H1 (cell line): Measurements from ENCODE around the gene BBS9. TPM values are rescaled to one million over a fixed set of nuclear protein-coding genes. Genes with fewer than 3 reads are reported as not detected.

ENCODE experiments used
- CTCF ChIA-PET: fragments of 300-600 bp; sonication (Branson Sonifier 250); formaldehyde crosslinking; loops from one replicate; lab custom pipeline; 2021; ENCODE audit not compliant: partially characterized antibody; lab: Charles Lee
- POLR2A ChIA-PET: fragments of 300-600 bp; sonication (Branson Sonifier 250); formaldehyde crosslinking; loops from one replicate; lab custom pipeline; 2021; ENCODE audit warnings: inconsistent platforms; ENCODE audit not compliant: partially characterized antibody; lab: Charles Lee
- DNase-seq, 2 experiments: peaks; one replicate each; pipeline versions ENCODE4 v3.0.0 to v3.0.0-alpha.2; 2010 to 2022; ENCODE audit warnings: low spot score in 2 of 2, low read depth in 1 of 2, mixed read lengths in 1 of 2
- FAIRE-seq: peaks from 2 replicates; lab custom pipeline; 2011; peaks lifted over from hg19 to GRCh38; lab: Jason Lieb, UNC
- H2AFZ ChIP-seq: 2 replicates; pipeline ENCODE4 v1.8.1; 2012; ENCODE audit warnings: low read length, inconsistent platforms
- H2AK5ac ChIP-seq: 2 replicates; pipeline ENCODE4 v1.6.1; 2013; ENCODE audit warnings: low read depth, low read length
- H2BK120ac ChIP-seq: replicated peaks from 2 replicates; pipeline ENCODE3; 2013; ENCODE audit warnings: low read depth, low read length, inconsistent platforms
- H2BK12ac ChIP-seq: 2 replicates; pipeline ENCODE4 v1.6.1; 2013; ENCODE audit warnings: low read depth, low read length
- H2BK15ac ChIP-seq: 2 replicates; pipeline ENCODE4 v1.6.1; 2013; ENCODE audit warnings: low read length
- H2BK20ac ChIP-seq: 2 replicates; pipeline ENCODE4 v1.6.1; 2013; ENCODE audit warnings: low read length
- H2BK5ac ChIP-seq: 2 replicates; pipeline ENCODE4 v1.6.1; 2013; ENCODE audit warnings: low read depth, low read length
- H3K14ac ChIP-seq: 2 replicates; pipeline ENCODE4 v1.6.1; 2013; ENCODE audit warnings: inconsistent platforms; ENCODE audit not compliant: insufficient read length
- H3K18ac ChIP-seq: 2 replicates; pipeline ENCODE4 v1.6.1; 2013; ENCODE audit warnings: low read length; ENCODE audit errors: extremely low read depth
- H3K23ac ChIP-seq: 2 replicates; pipeline ENCODE4 v1.6.1; 2013; ENCODE audit warnings: inconsistent platforms; ENCODE audit not compliant: insufficient read length
- H3K23me2 ChIP-seq: 2 replicates; pipeline ENCODE4 v1.6.1; 2013; ENCODE audit warnings: low read depth, low read length
- H3K27ac ChIP-seq: 2 replicates; pipeline ENCODE4 v1.6.1; 2011; ENCODE audit warnings: low read depth, low read length, inconsistent platforms
- H3K27me3 ChIP-seq, 4 experiments: replicated peaks in 1 of 4; 1 replicate in 1 of 4; 2 replicates in 3 of 4; pipeline versions ENCODE4 v1.6.1 to v1.8.1; 2011 to 2013; ENCODE audit warnings: low read length in 3 of 4, mild to moderate bottlenecking in 3 of 4, inconsistent platforms in 2 of 4, mixed read lengths in 2 of 4, moderate library complexity in 1 of 4; ENCODE audit not compliant: control insufficient read depth in 3 of 4, insufficient read depth in 3 of 4; ENCODE audit errors: extremely low read depth in 1 of 4
- H3K36me3 ChIP-seq, 4 experiments: 2 replicates each; pipeline versions ENCODE4 v1.6.1 to v1.8.1; 2011 to 2013; ENCODE audit warnings: mild to moderate bottlenecking in 4 of 4, low read length in 3 of 4, moderate library complexity in 2 of 4, control low read depth in 1 of 4, inconsistent platforms in 1 of 4; ENCODE audit not compliant: insufficient read depth in 4 of 4, control insufficient read depth in 2 of 4
- H3K4ac ChIP-seq: replicated peaks from 2 replicates; pipeline ENCODE3; 2013; ENCODE audit warnings: low read length, low read depth, mixed read lengths, inconsistent platforms; ENCODE audit not compliant: insufficient read length
- H3K4me1 ChIP-seq, 4 experiments: replicated peaks in 1 of 4; 1 replicate in 1 of 4; 2 replicates in 3 of 4; pipeline versions ENCODE4 v1.6.1 to v1.8.1; 2011 to 2013; ENCODE audit warnings: low read length in 3 of 4, inconsistent platforms in 2 of 4, mixed read lengths in 1 of 4; ENCODE audit not compliant: insufficient read depth in 4 of 4, control insufficient read depth in 3 of 4
- H3K4me2 ChIP-seq, 2 experiments: 2 replicates each; pipeline versions ENCODE4 v1.6.1 to v1.8.1; 2011 to 2013; ENCODE audit warnings: low read depth in 2 of 2, low read length in 2 of 2, control low read depth in 1 of 2, inconsistent platforms in 1 of 2, mild to moderate bottlenecking in 1 of 2; ENCODE audit not compliant: insufficient read depth in 1 of 2
- H3K4me3 ChIP-seq, 4 experiments: fragments of 200-600, 300-600 bp in 1 of 4; sonication (generic), shearing (Covaris generic), sonication (Bioruptor Twin) in 1 of 4; 2 replicates each; pipeline versions ENCODE4 v1.5.1 to v1.8.1; 2011 to 2016; ENCODE audit warnings: low read length in 4 of 4, low read depth in 3 of 4, control low read depth in 2 of 4, inconsistent platforms in 2 of 4, mild to moderate bottlenecking in 2 of 4, mixed read lengths in 1 of 4, moderate library complexity in 1 of 4; ENCODE audit not compliant: insufficient read depth in 2 of 4; ENCODE audit errors: extremely low read depth in 1 of 4
- H3K56ac ChIP-seq: replicated peaks from 2 replicates; pipeline ENCODE3; 2013; ENCODE audit warnings: low read depth, mild to moderate bottlenecking, mixed read lengths, low read length, inconsistent platforms; ENCODE audit not compliant: insufficient read length
- H3K79me1 ChIP-seq: 2 replicates; pipeline ENCODE4 v1.6.1; 2013; ENCODE audit warnings: low read depth, low read length, control low read depth
- H3K79me2 ChIP-seq, 2 experiments: 2 replicates each; pipeline versions ENCODE4 v1.6.1 to v1.8.1; 2012 to 2013; ENCODE audit warnings: low read length in 2 of 2, mild to moderate bottlenecking in 2 of 2, inconsistent platforms in 1 of 2; ENCODE audit not compliant: insufficient read depth in 2 of 2, control insufficient read depth in 1 of 2
- H3K9ac ChIP-seq, 4 experiments: replicated peaks in 1 of 4; 1 replicate in 1 of 4; 2 replicates in 3 of 4; pipeline versions ENCODE4 v1.6.1 to v1.8.1; 2011 to 2013; ENCODE audit warnings: low read depth in 3 of 4, low read length in 3 of 4, control low read depth in 2 of 4, mild to moderate bottlenecking in 2 of 4, moderate library complexity in 2 of 4, inconsistent platforms in 1 of 4; ENCODE audit errors: extremely low read depth in 1 of 4
- H3K9me3 ChIP-seq, 2 experiments: 2 replicates each; pipeline versions ENCODE4 v1.6.1 to v1.8.1; 2012 to 2013; ENCODE audit warnings: mild to moderate bottlenecking in 2 of 2, moderate library complexity in 2 of 2, control low read depth in 1 of 2, inconsistent platforms in 1 of 2, low read depth in 1 of 2, low read length in 1 of 2, mixed read lengths in 1 of 2; ENCODE audit not compliant: insufficient read depth in 2 of 2
- H4K20me1 ChIP-seq, 2 experiments: replicated peaks in 1 of 2; 2 replicates each; pipeline versions ENCODE3 to v1.8.1; 2011 to 2013; ENCODE audit warnings: inconsistent platforms in 2 of 2, low read length in 2 of 2, mild to moderate bottlenecking in 1 of 2; ENCODE audit not compliant: insufficient read depth in 2 of 2, control insufficient read depth in 1 of 2
- H4K5ac ChIP-seq: 2 replicates; pipeline ENCODE4 v1.6.1; 2013; ENCODE audit warnings: low read length, low read depth, mixed read lengths, inconsistent platforms; ENCODE audit not compliant: insufficient read length
- H4K8ac ChIP-seq: 2 replicates; pipeline ENCODE4 v1.8.0; 2013; ENCODE audit warnings: mild to moderate bottlenecking, moderate library complexity, low read length, inconsistent platforms; ENCODE audit not compliant: insufficient read depth; ENCODE audit errors: extremely low read depth
- H4K91ac ChIP-seq: replicated peaks from 2 replicates; pipeline ENCODE3; 2013; ENCODE audit warnings: low read length, mixed read lengths, inconsistent platforms; ENCODE audit not compliant: insufficient read length
- ATF3 ChIP-seq: IDR thresholded peaks from 2 replicates; pipeline ENCODE4 v1.6.1; 2011; ENCODE audit warnings: low read depth, mild to moderate bottlenecking, low read length; ENCODE audit not compliant: insufficient read depth
- KDM5A ChIP-seq: fragments of 200-600 bp; IDR thresholded peaks from 2 replicates; pipeline ENCODE4 v1.7.1; 2012; ENCODE audit warnings: mild to moderate bottlenecking, low read length, inconsistent platforms, mixed read lengths
- WGBS, 2 experiments: shearing (Covaris generic) in 1 of 2; methylation state at CpG; one replicate each; pipeline versions ENCODE4 v1.1.6 to v1.1.7; 2013 to 2015; ENCODE audit warnings: low lambda C conversion rate in 2 of 2, mixed read lengths in 2 of 2, inconsistent platforms in 1 of 2, low coverage in 1 of 2, missing lambda C conversion rate in 1 of 2; ENCODE audit not compliant: insufficient replicate concordance in 2 of 2, insufficient coverage in 1 of 2, insufficient read length in 1 of 2; ENCODE audit errors: extremely low coverage in 1 of 2, missing lambda C conversion rate in 1 of 2; 5-methylcytosine and 5-hydroxymethylcytosine counted together
- polyA plus RNA-seq, 7 experiments: library from polyadenylated mRNA; depleted of rRNA in 3 of 7; stranded (reverse) in 5 of 7; unstranded in 2 of 7; fragments of >200 nt in 5 of 7; fragments of 200-250 nt in 2 of 7; gene quantifications; 1 replicate in 5 of 7; 2 replicates in 1 of 7; 4 replicates in 1 of 7; pipeline versions ENCODE4 v1.2.1 to v1.2.3, GENCODE V29; 2011 to 2013; ENCODE audit warnings: missing spikeins in 2 of 7, mixed read lengths in 2 of 7
- total RNA-seq: library from RNA; stranded (reverse); fragmentation: NEBNext Ultra II Directional; extraction: Animal tissue kit (Norgen Biotek cat#: 25700); gene quantifications from 2 replicates; pipeline ENCODE4 v1.2.1, GENCODE V29; 2021

The BBS9 gene
- total and polyA plus RNA-seq, 2 of the 8 experiments (the other 6 are each of a cell fraction or from before 2014, with no cell fraction given) = 22.3 to 37.0 TPM

DNA sequence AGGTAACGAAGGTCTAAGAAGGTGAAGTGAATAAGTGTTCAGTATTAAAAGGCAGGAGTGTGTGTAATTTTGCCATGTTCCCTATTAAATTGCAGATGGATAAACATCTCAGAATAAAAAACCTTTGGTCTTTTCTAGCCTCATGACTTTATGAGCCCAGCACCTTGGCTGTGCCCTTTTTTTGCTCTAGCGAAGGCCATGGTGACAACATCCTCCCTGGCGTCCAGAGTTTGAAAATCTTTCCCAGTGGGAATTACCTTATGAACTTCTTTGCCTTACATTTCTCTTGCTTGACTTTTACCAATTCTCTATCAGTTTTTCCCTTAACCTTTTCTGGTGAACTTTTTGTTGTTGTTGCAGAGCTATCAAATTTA lies 407.7 kb downstream of the BBS9 start:
- FAIRE-seq = no peak
- Histone ChIP-seq H3K4me3 (no peak overlapping the region), H3K79me1 (no peaks in the 10 kb centered on the region), H3K18ac (no peak overlapping the region), H3K4ac (no peak overlapping the region), H3K79me2 (no peaks in the 10 kb centered on the region), H4K91ac (no peak overlapping the region), H2BK120ac (no peak overlapping the region), H4K5ac (no peak overlapping the region), H3K4me2 (no peak overlapping the region), H3K23ac (no peak overlapping the region), H4K8ac (no peak overlapping the region), H3K56ac (no peak overlapping the region), H2AK5ac (no peak overlapping the region), H3K4me1 (peaks cover 0 to 8% (median 2%) of the 10 kb centered on the region in 4 experiments; a peak in 2 of 7 replicates), H3K27me3 (no peaks in the 10 kb centered on the region), H4K20me1 (no peaks in the 10 kb centered on the region), H2BK5ac (no peak overlapping the region), H3K27ac (no peak overlapping the region), H3K9ac (no peak overlapping the region), H2BK15ac (no peak overlapping the region), H3K23me2 (no peaks in the 10 kb centered on the region), H2BK20ac (no peak overlapping the region), H2BK12ac (no peak overlapping the region), H3K36me3 (peaks cover 0 to 14% (median 6%) of the 10 kb centered on the region in 4 experiments; a peak in 3 of 8 replicates), H2AFZ (no peak overlapping the region), H3K9me3 (peaks cover 8 to 9% of the 10 kb centered on the region in 2 experiments), H3K14ac (no peak overlapping the region)
- WGBS, 2 experiments = 75% methylated on average over 2 of the region's 3 CpGs; no CpG with 5 or more reads in 1 of the 2 experiments
- ChIA-PET CTCF (interaction anchor here (0.9 to 1.3 kb wide), 3 partner anchors 8 to 270 kb away, joined by 3 to 4 read pairs (median 4); no protein-coding TSS in a partner anchor), POLR2A (no interaction called here)
- DNase-seq = no peak
- TF ChIP-seq ATF3 = no peak
- no peak for TF ChIP-seq KDM5A
